HepG2 (cell line): Measurements from ENCODE around the gene ALDOA. TPM values are rescaled to one million over a fixed set of nuclear protein-coding genes. Genes with fewer than 3 reads are reported as not detected.

Experiments used
- FOXA3 ChIP-seq: IDR thresholded peaks from 2 replicates; pipeline ENCODE4 v1.6.1; 2016; ENCODE audit warnings: missing genetic modification reagents, missing compliant biosample characterization
- GPN1 ChIP-seq: sonication (generic); formaldehyde crosslinking; IDR thresholded peaks from 2 replicates; pipeline ENCODE4 v1.5.1; 2020; ENCODE audit warnings: missing genetic modification reagents, borderline replicate concordance
- HNF4G ChIP-seq, 2 experiments: sonication (generic) in 1 of 2; formaldehyde crosslinking in 1 of 2; IDR thresholded peaks; 2 replicates each; pipeline versions ENCODE4 v1.4.0 to v1.6.1; 2011 to 2020; ENCODE audit warnings: borderline replicate concordance in 2 of 2, low read depth in 2 of 2, mild to moderate bottlenecking in 2 of 2, low read length in 1 of 2, missing genetic modification reagents in 1 of 2, moderate library complexity in 1 of 2
- KLF12 ChIP-seq: sonication (generic); formaldehyde crosslinking; IDR thresholded peaks from 2 replicates; pipeline ENCODE4 v1.4.0; 2020; ENCODE audit warnings: missing genetic modification reagents, borderline replicate concordance
- LCORL ChIP-seq, 2 experiments: fragments of 450-650 bp in 1 of 2; sonication (generic) in 1 of 2; formaldehyde crosslinking in 1 of 2; IDR thresholded peaks; 2 replicates each; pipeline versions ENCODE4 v1.5.0 to v1.6.1; 2017 to 2020; ENCODE audit warnings: antibody characterized with exemption in 1 of 2, missing genetic modification reagents in 1 of 2
- NFYB ChIP-seq: sonication (generic); formaldehyde crosslinking; IDR thresholded peaks from 2 replicates; pipeline ENCODE4 v1.4.0; 2020; ENCODE audit warnings: missing genetic modification reagents
- SMAD9 ChIP-seq: sonication (generic); formaldehyde crosslinking; IDR thresholded peaks from 2 replicates; pipeline ENCODE4 v1.5.1; 2020; ENCODE audit warnings: mild to moderate bottlenecking, missing genetic modification reagents
- SNAPC5 ChIP-seq: sonication (generic); formaldehyde crosslinking; IDR thresholded peaks from 2 replicates; pipeline ENCODE4 v1.8.1; 2023; ENCODE audit warnings: mild to moderate bottlenecking, missing genetic modification reagents, borderline replicate concordance
- SRSF1 ChIP-seq: fragments of 200-400 bp; formaldehyde crosslinking; optimal IDR thresholded peaks from 2 replicates; pipeline ENCODE3; 2017; ENCODE audit warnings: mild to moderate bottlenecking, low read depth, low read length, moderate library complexity
- TFE3 ChIP-seq: IDR thresholded peaks from 2 replicates; pipeline ENCODE4 v1.6.1; 2016
- TGIF2 ChIP-seq: IDR thresholded peaks from 2 replicates; pipeline ENCODE4 v1.6.1; 2016; ENCODE audit warnings: control low read depth, missing compliant biosample characterization
- ZBTB49 ChIP-seq: sonication (generic); formaldehyde crosslinking; IDR thresholded peaks from 2 replicates; pipeline ENCODE4 v1.4.0; 2020; ENCODE audit warnings: missing genetic modification reagents, borderline replicate concordance
- ZNF274 ChIP-seq: sonication (generic); formaldehyde crosslinking; IDR thresholded peaks from 2 replicates; pipeline ENCODE4 v1.5.1; 2020; ENCODE audit warnings: mild to moderate bottlenecking, missing genetic modification reagents
- ZNF275 ChIP-seq: sonication (generic); formaldehyde crosslinking; IDR thresholded peaks from 2 replicates; pipeline ENCODE4 v1.8.0; 2022; ENCODE audit warnings: missing genetic modification reagents, mild to moderate bottlenecking, inconsistent platforms, borderline replicate concordance
- ZNF343 ChIP-seq: sonication (generic); formaldehyde crosslinking; IDR thresholded peaks from 2 replicates; pipeline ENCODE4 v1.4.0; 2020; ENCODE audit warnings: mild to moderate bottlenecking, missing genetic modification reagents
- ZSCAN21 ChIP-seq: sonication (generic); formaldehyde crosslinking; IDR thresholded peaks from 2 replicates; pipeline ENCODE4 v1.8.0; 2022; ENCODE audit warnings: mild to moderate bottlenecking, missing genetic modification reagents, moderate library complexity, borderline replicate concordance
- polyA plus RNA-seq, 8 experiments: library from polyadenylated mRNA; depleted of rRNA in 3 of 8; stranded (reverse) in 7 of 8; unstranded in 1 of 8; fragments of >200 nt; fragmentation: Illumina TruSeq in 4 of 8; extraction: Trizol in 4 of 8; gene quantifications; 2 replicates each; pipeline versions ENCODE4 v1.2.1 to v1.2.3, GENCODE V29; 2011 to 2016; ENCODE audit warnings: low read depth in 4 of 8, missing spikeins in 1 of 8, mixed read lengths in 1 of 8; ENCODE audit not compliant: insufficient read depth in 1 of 8
- total RNA-seq, 5 experiments: library from RNA; depleted of rRNA; stranded (reverse); fragments of >200 nt; fragmentation: Illumina TruSeq; extraction: Trizol; gene quantifications; 2 replicates each; pipeline ENCODE4 v1.2.3, GENCODE V29; 2016; ENCODE audit warnings: low read depth in 1 of 5
- TF ChIP-seq, protein P1 (sequence below): sonication (generic); formaldehyde crosslinking; IDR thresholded peaks from 2 replicates; pipeline ENCODE4 v1.5.0; 2020; ENCODE audit warnings: missing genetic modification reagents
- TF ChIP-seq, protein P2 (sequence below): sonication (generic); formaldehyde crosslinking; IDR thresholded peaks from 2 replicates; pipeline ENCODE4 v1.4.0; 2020; ENCODE audit warnings: missing genetic modification reagents; ENCODE audit errors: not compliant biosample characterization
- TF ChIP-seq, protein P3 (sequence below): sonication (generic); formaldehyde crosslinking; IDR thresholded peaks from 2 replicates; pipeline ENCODE4 v1.8.1; 2023; ENCODE audit warnings: missing genetic modification reagents, inconsistent platforms, borderline replicate concordance

Gene ALDOA
- total and polyA plus RNA-seq, 2 of the 13 experiments (the other 11 are each of a cell fraction or from before 2014, with no cell fraction given): 925 to 1,884 TPM

DNA sequence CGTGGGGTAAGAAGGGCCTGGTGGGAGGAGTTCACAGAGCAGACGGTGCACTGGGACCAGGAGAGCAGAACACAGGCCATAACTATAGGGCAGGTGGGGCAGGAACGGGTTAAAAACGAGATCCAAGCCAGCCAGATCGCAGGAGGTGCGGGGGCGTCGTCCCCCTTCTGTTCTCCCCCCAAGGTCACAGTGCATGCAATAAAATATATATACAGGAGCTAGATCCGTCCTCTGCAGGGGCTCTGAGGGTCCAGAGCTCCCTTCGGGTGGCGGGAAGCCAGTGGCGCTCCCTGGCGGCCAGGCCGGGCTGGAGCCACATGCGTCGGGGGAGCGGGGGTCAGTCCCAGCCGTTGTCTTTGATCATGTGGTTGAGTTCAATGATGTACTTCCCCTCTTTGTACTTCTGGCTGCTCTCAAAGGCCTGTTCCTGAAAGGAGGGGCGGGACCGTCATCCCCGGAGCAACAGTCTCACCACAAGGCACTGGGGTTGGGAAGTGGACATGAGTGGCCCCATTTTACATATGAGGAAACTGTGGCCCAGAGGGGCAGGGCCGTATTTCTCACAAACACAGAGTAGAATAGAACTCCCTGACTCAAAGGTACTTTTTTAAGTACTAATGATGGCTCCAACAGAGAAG lies 26.9 kb downstream of the ALDOA start (continued):
- TF ChIP-seq ZBTB49 (CRISPR knock-in tag) (peak; percentile 85; the same call in 1 of the 2 replicates), ZNF274 (CRISPR knock-in tag) (0 out of 2 replicates have a peak, but pooled peaks have one; percentile 2), SRSF1 (no peak), TGIF2 (CRISPR knock-in tag) (no peak), GPN1 (CRISPR knock-in tag) (no peak), ZSCAN21 (no peak), TFE3 (CRISPR knock-in tag) (peak; percentile 95), HNF4G (IDR thresholded peaks at IDR 0.05; ENCODE audit: borderline replicate concordance, low read depth, low read length) (peak; percentile 58; the same call in 1 of the 2 replicates), HNF4G (CRISPR knock-in tag; IDR thresholded peaks at IDR 0.05; ENCODE audit: borderline replicate concordance, low read depth) (0 out of 2 replicates have a peak, but pooled peaks have one; percentile 42), KLF12 (peak; percentile 51), SNAPC5 (CRISPR knock-in tag) (peak; percentile 66; the same call in 1 of the 2 replicates), LCORL (IDR thresholded peaks at IDR 0.05) (no peak), LCORL (CRISPR knock-in tag; IDR thresholded peaks at IDR 0.05) (no peak), ZNF343 (CRISPR knock-in tag) (peak; percentile 82; the same call in 1 of the 2 replicates), NFYB (CRISPR knock-in tag) (no peak; the same call in 1 of the 2 replicates), ZNF275 (CRISPR knock-in tag) (peak; percentile 46; the same call in 1 of the 2 replicates), FOXA3 (peak; percentile 44; the same call in 1 of the 2 replicates), SMAD9 (CRISPR knock-in tag) (no peak)
- TF ChIP-seq, protein P1, sequence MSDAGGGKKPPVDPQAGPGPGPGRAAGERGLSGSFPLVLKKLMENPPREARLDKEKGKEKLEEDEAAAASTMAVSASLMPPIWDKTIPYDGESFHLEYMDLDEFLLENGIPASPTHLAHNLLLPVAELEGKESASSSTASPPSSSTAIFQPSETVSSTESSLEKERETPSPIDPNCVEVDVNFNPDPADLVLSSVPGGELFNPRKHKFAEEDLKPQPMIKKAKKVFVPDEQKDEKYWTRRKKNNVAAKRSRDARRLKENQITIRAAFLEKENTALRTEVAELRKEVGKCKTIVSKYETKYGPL: no peak; the same call in 1 of the 2 replicates
- TF ChIP-seq, protein P2, sequence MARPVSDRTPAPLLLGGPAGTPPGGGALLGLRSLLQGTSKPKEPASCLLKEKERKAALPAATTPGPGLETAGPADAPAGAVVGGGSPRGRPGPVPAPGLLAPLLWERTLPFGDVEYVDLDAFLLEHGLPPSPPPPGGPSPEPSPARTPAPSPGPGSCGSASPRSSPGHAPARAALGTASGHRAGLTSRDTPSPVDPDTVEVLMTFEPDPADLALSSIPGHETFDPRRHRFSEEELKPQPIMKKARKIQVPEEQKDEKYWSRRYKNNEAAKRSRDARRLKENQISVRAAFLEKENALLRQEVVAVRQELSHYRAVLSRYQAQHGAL (CRISPR knock-in tag): peak; percentile 41
- TF ChIP-seq, protein P3, sequence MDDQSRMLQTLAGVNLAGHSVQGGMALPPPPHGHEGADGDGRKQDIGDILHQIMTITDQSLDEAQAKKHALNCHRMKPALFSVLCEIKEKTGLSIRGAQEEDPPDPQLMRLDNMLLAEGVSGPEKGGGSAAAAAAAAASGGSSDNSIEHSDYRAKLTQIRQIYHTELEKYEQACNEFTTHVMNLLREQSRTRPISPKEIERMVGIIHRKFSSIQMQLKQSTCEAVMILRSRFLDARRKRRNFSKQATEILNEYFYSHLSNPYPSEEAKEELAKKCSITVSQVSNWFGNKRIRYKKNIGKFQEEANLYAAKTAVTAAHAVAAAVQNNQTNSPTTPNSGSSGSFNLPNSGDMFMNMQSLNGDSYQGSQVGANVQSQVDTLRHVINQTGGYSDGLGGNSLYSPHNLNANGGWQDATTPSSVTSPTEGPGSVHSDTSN (CRISPR knock-in tag): no peak; the same call in 1 of the 2 replicates
